MM.1S (cell line): ENCODE data around the gene GUCA2B.

Experiments
- DNase-seq: peaks from one replicate; pipeline ENCODE4 v3.0.0-alpha.2; 2015
- H2AFZ ChIP-seq: fragments of 300-600 bp; sonication (generic); 2 replicates; pipeline ENCODE4 v1.6.0; 2016; ENCODE audit warnings: antibody characterized with exemption, low read length
- H3F3A ChIP-seq: fragments of 300-600 bp; sonication (generic); 2 replicates; pipeline ENCODE4 v1.6.1; 2016; ENCODE audit warnings: mild to moderate bottlenecking, antibody characterized with exemption, low read length, moderate library complexity, mixed read lengths; ENCODE audit not compliant: insufficient read depth
- H3K27ac ChIP-seq: fragments of 300-600 bp; sonication (generic); 2 replicates; pipeline ENCODE4 v1.5.1; 2016; ENCODE audit warnings: mild to moderate bottlenecking, low read length
- H3K27me3 ChIP-seq: fragments of 300-600 bp; sonication (generic); replicated peaks from 2 replicates; pipeline ENCODE4 v1.6.0; 2016; ENCODE audit warnings: low read length; ENCODE audit not compliant: insufficient read depth
- H3K36me3 ChIP-seq: fragments of 300-600 bp; sonication (generic); replicated peaks from 2 replicates; pipeline ENCODE4 v1.6.1; 2016; ENCODE audit warnings: mild to moderate bottlenecking, low read length, mixed read lengths; ENCODE audit not compliant: insufficient read depth
- H3K4me1 ChIP-seq: fragments of 300-600 bp; sonication (generic); 2 replicates; pipeline ENCODE4 v1.6.1; 2016; ENCODE audit warnings: low read length, mixed read lengths
- H3K4me2 ChIP-seq: fragments of 300-600 bp; sonication (generic); 2 replicates; pipeline ENCODE4 v1.6.0; 2016; ENCODE audit warnings: low read depth, low read length
- H3K4me3 ChIP-seq: fragments of 300-600 bp; sonication (generic); 2 replicates; pipeline ENCODE4 v1.5.1; 2016; ENCODE audit warnings: low read length, mixed read lengths
- H3K79me2 ChIP-seq: fragments of 300-600 bp; sonication (generic); 2 replicates; pipeline ENCODE4 v1.6.1; 2016; ENCODE audit warnings: mixed run types, low read length, mixed read lengths
- H3K9ac ChIP-seq: fragments of 300-600 bp; sonication (generic); 2 replicates; pipeline ENCODE4 v1.6.1; 2016; ENCODE audit warnings: low read length, mixed read lengths
- H3K9me2 ChIP-seq: fragments of 300-600 bp; sonication (generic); replicated peaks from 2 replicates; pipeline ENCODE4 v1.6.1; 2016; ENCODE audit warnings: mild to moderate bottlenecking, low read length, mixed read lengths; ENCODE audit not compliant: insufficient read depth
- H3K9me3 ChIP-seq: fragments of 300-600 bp; sonication (generic); replicated peaks from 2 replicates; pipeline ENCODE4 v1.6.1; 2016; ENCODE audit warnings: mild to moderate bottlenecking, low read length, mixed read lengths; ENCODE audit not compliant: insufficient read depth
- H4K20me1 ChIP-seq: fragments of 300-600 bp; sonication (generic); 2 replicates; pipeline ENCODE4 v1.6.1; 2016; ENCODE audit warnings: mild to moderate bottlenecking, low read length, moderate library complexity, mixed read lengths; ENCODE audit not compliant: insufficient read depth
- EZH2 ChIP-seq: fragments of 300-600 bp; sonication (generic); optimal IDR thresholded peaks from 2 replicates; pipeline ENCODE3; 2017; ENCODE audit warnings: low read depth, mild to moderate bottlenecking, antibody characterized with exemption, low read length, mixed read lengths
- EZH2phosphoT487 ChIP-seq: fragments of 300-600 bp; sonication (generic); IDR thresholded peaks from 2 replicates; pipeline ENCODE4 v1.6.1; 2018; ENCODE audit warnings: antibody characterized with exemption, low read length
- TF ChIP-seq, protein P1 (sequence below): fragments of 300-600 bp; sonication (generic); IDR thresholded peaks from 2 replicates; pipeline ENCODE4 v1.5.1; 2016; ENCODE audit warnings: antibody characterized with exemption, low read length, mixed read lengths

Gene GUCA2B

GRCh38 chr1:42189931-42190853 lies 37.0 kb downstream of the GUCA2B start:
- no peak for DNase-seq
- Histone ChIP-seq H3K9me3 (no peaks in the 10 kb centered on the region), H4K20me1 (no peaks in the 10 kb centered on the region), H3K36me3 (no peaks in the 10 kb centered on the region), H3K27me3 (no peaks in the 10 kb centered on the region), H3F3A (no peaks in the 10 kb centered on the region), H3K9me2 (no peaks in the 10 kb centered on the region), H3K4me2 (no peak overlapping the region), H3K4me1 (no peaks in the 10 kb centered on the region), H3K4me3 (no peak overlapping the region), H3K79me2 (no peaks in the 10 kb centered on the region), H3K9ac (no peak overlapping the region), H2AFZ (no peak overlapping the region), H3K27ac (no peak overlapping the region)
- TF ChIP-seq EZH2 (no peak), EZH2phosphoT487 (no peak)
- TF ChIP-seq, protein P1, sequence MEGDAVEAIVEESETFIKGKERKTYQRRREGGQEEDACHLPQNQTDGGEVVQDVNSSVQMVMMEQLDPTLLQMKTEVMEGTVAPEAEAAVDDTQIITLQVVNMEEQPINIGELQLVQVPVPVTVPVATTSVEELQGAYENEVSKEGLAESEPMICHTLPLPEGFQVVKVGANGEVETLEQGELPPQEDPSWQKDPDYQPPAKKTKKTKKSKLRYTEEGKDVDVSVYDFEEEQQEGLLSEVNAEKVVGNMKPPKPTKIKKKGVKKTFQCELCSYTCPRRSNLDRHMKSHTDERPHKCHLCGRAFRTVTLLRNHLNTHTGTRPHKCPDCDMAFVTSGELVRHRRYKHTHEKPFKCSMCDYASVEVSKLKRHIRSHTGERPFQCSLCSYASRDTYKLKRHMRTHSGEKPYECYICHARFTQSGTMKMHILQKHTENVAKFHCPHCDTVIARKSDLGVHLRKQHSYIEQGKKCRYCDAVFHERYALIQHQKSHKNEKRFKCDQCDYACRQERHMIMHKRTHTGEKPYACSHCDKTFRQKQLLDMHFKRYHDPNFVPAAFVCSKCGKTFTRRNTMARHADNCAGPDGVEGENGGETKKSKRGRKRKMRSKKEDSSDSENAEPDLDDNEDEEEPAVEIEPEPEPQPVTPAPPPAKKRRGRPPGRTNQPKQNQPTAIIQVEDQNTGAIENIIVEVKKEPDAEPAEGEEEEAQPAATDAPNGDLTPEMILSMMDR, result no peak

- Histone ChIP-seq H3K9ac (no peak overlapping the region), H3K4me3 (no peak overlapping the region), H3K4me1 (no peaks in the 10 kb centered on the region), H3F3A (no peaks in the 10 kb centered on the region), H3K9me2 (no peaks in the 10 kb centered on the region), H3K27me3 (no peaks in the 10 kb centered on the region), H2AFZ (no peak overlapping the region), H3K9me3 (no peaks in the 10 kb centered on the region), H3K4me2 (no peak overlapping the region), H3K27ac (no peak overlapping the region), H3K79me2 (no peaks in the 10 kb centered on the region), H3K36me3 (no peaks in the 10 kb centered on the region), H4K20me1 (no peaks in the 10 kb centered on the region)
- TF ChIP-seq, protein P1, result no peak
- DNase-seq, result no peak
Measured at GRCh38 chr1:42191319-42191718, 38.1 kb downstream of the GUCA2B start.

DNA sequence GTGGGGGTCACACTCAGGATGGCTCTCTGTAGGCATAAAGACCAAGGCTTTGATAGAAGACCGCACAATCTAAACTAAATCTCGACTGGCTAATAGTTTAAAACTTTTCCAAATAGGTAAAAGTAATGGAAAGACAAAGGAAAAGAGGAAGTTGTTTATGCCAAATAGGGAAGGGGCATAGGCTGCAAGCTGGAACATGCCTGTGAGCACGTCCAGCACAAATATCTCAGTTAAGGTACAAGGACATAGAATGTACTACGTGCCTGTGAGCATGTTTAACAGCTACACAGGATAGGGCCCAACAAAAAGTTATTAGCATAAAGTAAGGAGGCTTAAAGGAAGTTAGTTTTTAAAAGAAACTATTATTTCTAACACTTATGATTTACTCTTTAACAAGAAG lies 38.9 kb downstream of the GUCA2B start:
- Histone ChIP-seq H3K36me3 (no peaks in the 10 kb centered on the region), H3K9me3 (no peaks in the 10 kb centered on the region), H3K4me2 (no peak overlapping the region), H3K27me3 (no peaks in the 10 kb centered on the region), H2AFZ (no peak overlapping the region), H3K9ac (no peak overlapping the region), H4K20me1 (no peaks in the 10 kb centered on the region), H3K4me1 (no peaks in the 10 kb centered on the region), H3K9me2 (no peaks in the 10 kb centered on the region), H3K27ac (no peak overlapping the region), H3K4me3 (no peak overlapping the region), H3K79me2 (no peaks in the 10 kb centered on the region), H3F3A (no peaks in the 10 kb centered on the region)
- TF ChIP-seq EZH2, result no peak
- TF ChIP-seq, protein P1, result no peak
- no peak for TF ChIP-seq EZH2phosphoT487
- no peak for DNase-seq
